Parathyroid adenoma (tissue), 2 donors: ENCODE data around the gene NOSIP.
A peak's percentile ranks its signal among the peaks of the same experiment; 100 is the strongest.

Source experiments
- H2AFZ ChIP-seq: fragments of 300-600 bp; sonication (generic); one replicate; pipeline ENCODE4 v1.7.0; 2017; ENCODE audit warnings: antibody characterized with exemption, mild to moderate bottlenecking
- H3K27ac ChIP-seq: fragments of 300-600 bp; sonication (generic); one replicate; pipeline ENCODE4 v1.7.0; 2017
- H3K27me3 ChIP-seq: fragments of 300-600 bp; sonication (generic); one replicate; pipeline ENCODE4 v1.7.0; 2017; ENCODE audit warnings: low read length; ENCODE audit not compliant: control insufficient read depth, insufficient read depth
- H3K36me3 ChIP-seq: fragments of 300-600 bp; sonication (generic); one replicate; pipeline ENCODE4 v1.7.0; 2017; ENCODE audit warnings: low read length; ENCODE audit not compliant: control insufficient read depth, insufficient read depth
- H3K4me1 ChIP-seq: fragments of 300-600 bp; sonication (generic); one replicate; pipeline ENCODE4 v1.7.0; 2017; ENCODE audit warnings: control low read depth
- H3K4me2 ChIP-seq: fragments of 300-600 bp; sonication (generic); one replicate; pipeline ENCODE4 v1.7.0; 2017; ENCODE audit warnings: low read length
- H3K4me3 ChIP-seq: fragments of 300-600 bp; sonication (generic); one replicate; pipeline ENCODE4 v1.7.0; 2017; ENCODE audit warnings: low read depth, low read length
- H3K79me2 ChIP-seq: fragments of 300-600 bp; sonication (generic); one replicate; pipeline ENCODE4 v1.7.0; 2017; ENCODE audit warnings: control low read depth
- H3K9ac ChIP-seq: fragments of 300-600 bp; sonication (generic); one replicate; pipeline ENCODE4 v1.7.0; 2017; ENCODE audit warnings: mild to moderate bottlenecking
- H3K9me3 ChIP-seq: fragments of 300-600 bp; sonication (generic); one replicate; pipeline ENCODE4 v1.7.0; 2017; ENCODE audit warnings: low read length; ENCODE audit not compliant: control insufficient read depth
- CTCF ChIP-seq: fragments of 300-600 bp; sonication (generic); IDR thresholded peaks from one replicate; pipeline ENCODE4 v1.7.0; 2017; ENCODE audit warnings: antibody characterized with exemption, mild to moderate bottlenecking
- donor health status: primary hyperparathyroidism.

NOSIP gene

DNA sequence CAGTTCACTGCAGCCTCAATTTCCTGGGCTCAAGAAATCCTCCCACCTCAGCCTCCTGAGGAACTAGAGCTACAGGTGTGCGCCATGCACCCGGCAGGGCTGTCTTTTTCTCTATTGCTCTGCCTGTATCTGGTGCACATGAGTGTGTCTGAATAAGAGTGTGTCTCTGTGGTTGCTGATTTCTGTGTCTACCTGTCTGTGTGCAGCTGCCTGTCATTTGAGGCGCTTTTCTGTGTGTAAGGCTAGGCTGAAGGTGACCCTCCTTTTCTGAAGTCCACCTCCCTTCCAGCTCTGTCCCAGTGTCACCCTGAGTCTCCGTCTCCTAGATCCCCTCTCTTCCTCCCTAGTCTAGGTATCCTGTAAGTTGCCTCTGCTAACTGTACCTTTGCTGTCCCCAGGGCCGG, 9.1 kb upstream of the NOSIP start:
- Histone ChIP-seq H3K9ac (no peak overlapping the region), H3K4me1 (peaks cover 2% of the 10 kb centered on the region), H3K36me3 (no peaks in the 10 kb centered on the region), H3K27ac (peak overlapping the region; percentile 96), H3K27me3 (no peaks in the 10 kb centered on the region), H2AFZ (peak overlapping the region; percentile 45), H3K79me2 (no peaks in the 10 kb centered on the region), H3K4me2 (no peak overlapping the region), H3K4me3 (no peak overlapping the region), H3K9me3 (no peaks in the 10 kb centered on the region)
- no peak for TF ChIP-seq CTCF

DNA sequence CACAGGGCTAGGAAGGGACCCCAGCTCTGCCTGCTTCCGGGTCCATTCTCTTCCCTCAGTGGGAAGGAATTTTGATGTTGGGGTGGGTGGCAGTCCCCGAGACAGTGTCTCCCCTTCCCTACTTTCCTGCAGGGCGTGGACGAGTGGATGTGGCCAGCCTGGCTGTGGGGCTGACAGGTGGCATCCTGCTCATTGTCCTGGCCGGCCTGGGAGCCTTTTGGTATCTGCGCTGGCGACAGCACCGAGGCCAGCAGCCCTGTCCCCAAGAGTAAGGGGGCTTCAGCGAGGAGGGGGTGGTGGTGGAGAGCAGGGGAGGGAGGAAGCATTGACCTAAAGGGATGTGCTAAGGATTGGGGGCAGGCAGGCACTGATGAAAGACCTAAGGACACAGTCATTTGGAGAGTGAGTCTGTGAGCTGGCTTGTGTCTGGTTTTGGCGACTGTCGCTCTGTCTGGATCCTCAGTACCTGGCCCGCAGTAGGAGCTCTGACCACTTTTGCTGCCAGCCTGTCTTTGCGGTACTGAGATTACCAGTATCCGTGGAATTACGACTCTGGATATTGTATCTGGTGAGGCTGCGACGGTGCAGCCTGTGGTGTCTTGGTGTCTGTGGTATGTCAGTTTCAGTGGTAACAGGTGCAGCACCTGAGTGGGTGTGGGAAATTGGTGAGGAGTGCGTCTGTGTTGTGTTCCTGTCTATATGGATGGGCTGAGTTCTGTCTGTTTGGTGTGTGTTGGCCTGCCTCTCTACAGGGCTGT, 8.2 kb upstream of the NOSIP start:
- H2AFZ ChIP-seq = no peak overlapping the region
- peaks cover 2% of the 10 kb centered on the region for H3K4me1 ChIP-seq
- H3K4me3 ChIP-seq = no peak overlapping the region
- no peaks in the 10 kb centered on the region for H3K36me3 ChIP-seq
- H3K79me2 ChIP-seq = no peaks in the 10 kb centered on the region
- no peaks in the 10 kb centered on the region for H3K9me3 ChIP-seq
- no peak for TF ChIP-seq CTCF
- no peak overlapping the region for H3K9ac ChIP-seq
- H3K4me2 ChIP-seq = no peak overlapping the region
- no peak overlapping the region for H3K27ac ChIP-seq
- H3K27me3 ChIP-seq = no peaks in the 10 kb centered on the region

DNA sequence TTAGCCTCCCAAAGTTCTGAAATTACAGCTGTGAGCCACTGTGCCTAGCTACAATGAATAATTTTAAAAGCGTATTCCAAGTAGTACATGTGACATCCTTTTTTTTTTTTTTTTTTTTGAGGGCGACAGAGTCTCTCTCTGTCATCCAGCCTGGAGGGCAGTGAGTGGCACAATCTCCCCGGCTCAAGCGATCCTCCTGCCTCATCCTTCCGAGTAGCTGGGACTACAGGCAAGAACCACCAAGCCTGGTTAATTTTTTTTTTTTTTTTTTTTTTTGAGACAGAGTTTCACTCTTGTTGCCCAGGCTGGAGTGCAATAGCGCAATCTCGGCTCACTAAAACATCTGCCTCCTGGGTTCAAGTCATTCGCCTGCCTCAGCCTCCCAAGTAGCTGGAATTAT, 6.9 kb upstream of the NOSIP start:
- no peak for TF ChIP-seq CTCF
- Histone ChIP-seq H3K4me3 (no peak overlapping the region), H3K4me1 (peaks cover 2% of the 10 kb centered on the region), H3K79me2 (no peaks in the 10 kb centered on the region), H3K27ac (no peak overlapping the region), H3K4me2 (no peak overlapping the region), H3K27me3 (no peaks in the 10 kb centered on the region), H3K36me3 (no peaks in the 10 kb centered on the region), H2AFZ (no peak overlapping the region), H3K9me3 (no peaks in the 10 kb centered on the region), H3K9ac (no peak overlapping the region)

GRCh38 chr19:49585023-49585422, 4.7 kb upstream of the NOSIP start:
- Histone ChIP-seq H3K4me3 (no peak overlapping the region), H3K27me3 (no peaks in the 10 kb centered on the region), H3K4me2 (no peak overlapping the region), H2AFZ (no peak overlapping the region), H3K9me3 (no peaks in the 10 kb centered on the region), H3K36me3 (no peaks in the 10 kb centered on the region), H3K27ac (no peak overlapping the region), H3K9ac (no peak overlapping the region), H3K79me2 (peaks cover 2% of the 10 kb centered on the region), H3K4me1 (peaks cover 2% of the 10 kb centered on the region)
- TF ChIP-seq CTCF = no peak

DNA sequence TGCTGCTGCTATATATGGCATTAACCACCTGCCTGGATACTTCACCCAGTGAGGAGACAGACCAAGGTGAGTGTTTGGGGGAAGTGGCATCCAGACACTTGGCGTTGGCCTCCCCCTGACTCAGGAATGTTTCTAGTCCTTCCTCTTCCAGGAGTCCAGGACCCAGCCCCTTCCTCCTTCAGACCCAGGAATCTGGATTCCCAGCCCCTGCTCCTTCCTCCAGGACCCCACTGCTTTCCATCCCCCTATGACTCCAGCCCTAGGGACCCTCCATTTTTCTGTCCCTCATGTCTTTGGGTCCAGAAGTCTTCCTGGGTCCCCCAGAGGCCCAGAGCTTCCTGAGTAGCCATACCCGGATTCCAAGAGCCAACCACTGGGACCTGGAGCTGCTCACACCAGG, 2.9 kb upstream of the NOSIP start:
- Histone ChIP-seq H3K9me3 (no peaks in the 10 kb centered on the region), H2AFZ (no peak overlapping the region), H3K4me1 (peaks cover 5% of the 10 kb centered on the region), H3K79me2 (peaks cover 6% of the 10 kb centered on the region), H3K4me2 (no peak overlapping the region), H3K36me3 (no peaks in the 10 kb centered on the region), H3K27me3 (no peaks in the 10 kb centered on the region), H3K4me3 (no peak overlapping the region), H3K27ac (no peak overlapping the region), H3K9ac (no peak overlapping the region)
- TF ChIP-seq CTCF = no peak
